HG02763 (cell line): ENCODE data around the gene RNF14.

Experiments used
- ATAC-seq: cut with Tn5 transposase; IDR thresholded peaks from one replicate; pipeline ENCODE4 v1.9.1; 2021; ENCODE audit warnings: mild to moderate bottlenecking, moderate library complexity; ENCODE audit not compliant: unreplicated experiment

The RNF14 gene

DNA sequence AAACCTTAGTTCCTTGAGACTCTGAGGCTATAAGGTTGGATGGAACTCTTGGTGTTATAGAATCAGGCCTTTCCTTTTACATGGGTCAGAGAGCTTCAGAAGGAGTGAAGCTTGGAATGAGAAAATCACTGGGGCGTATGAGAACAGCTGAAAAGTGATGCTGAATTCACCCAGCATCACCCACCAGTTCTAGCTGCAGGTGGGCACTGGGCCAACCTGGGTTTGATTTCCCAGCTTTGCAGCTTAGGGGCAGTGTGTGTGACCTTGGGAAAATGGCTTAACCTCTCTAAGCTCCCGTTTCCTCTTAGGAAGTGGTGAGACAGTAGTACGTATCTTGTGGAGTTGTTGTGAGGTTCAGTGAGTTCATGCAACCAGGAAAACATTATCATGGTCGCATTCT lies 21.6 kb upstream of the RNF14 start:
- no peak for ATAC-seq

DNA sequence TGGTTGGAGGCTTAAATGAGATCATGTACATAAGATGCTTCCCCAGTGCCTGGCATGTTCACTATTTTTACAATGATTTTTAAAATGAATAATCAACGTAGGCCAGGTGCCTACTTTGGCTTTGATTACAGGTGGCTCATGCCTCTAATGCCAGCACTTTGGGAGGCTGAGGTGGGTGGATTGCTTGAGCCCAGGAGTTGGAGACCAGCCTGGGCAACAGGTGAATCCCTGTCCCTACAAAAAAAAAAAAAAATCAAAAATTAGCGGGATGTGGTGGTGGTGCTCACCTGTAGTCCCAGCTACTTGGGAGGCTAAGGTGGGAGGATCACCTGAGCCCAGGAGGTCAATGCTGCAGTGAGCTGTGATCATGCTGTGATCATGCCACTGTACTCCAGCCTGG lies 20.1 kb upstream of the RNF14 start:
- ATAC-seq = no peak

DNA sequence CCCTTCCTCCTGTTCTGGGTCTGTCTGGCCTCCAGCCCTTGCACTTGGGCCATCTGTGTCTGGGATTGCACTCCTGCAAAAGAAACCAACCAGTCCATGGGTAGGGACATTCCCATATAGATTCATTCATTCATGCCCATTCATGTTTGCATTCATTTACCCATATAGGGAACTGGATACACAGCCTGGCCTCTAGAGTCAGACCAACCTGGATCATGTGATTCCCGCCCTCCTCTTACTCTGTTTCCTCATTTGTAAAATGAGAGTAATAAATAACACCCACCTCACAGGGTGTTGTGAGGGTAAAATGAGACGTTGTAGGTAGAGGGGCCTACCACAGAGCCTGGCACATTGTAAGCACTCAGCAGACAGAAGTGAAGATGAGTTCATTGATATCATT lies 19.4 kb upstream of the RNF14 start:
- ATAC-seq = no peak

DNA sequence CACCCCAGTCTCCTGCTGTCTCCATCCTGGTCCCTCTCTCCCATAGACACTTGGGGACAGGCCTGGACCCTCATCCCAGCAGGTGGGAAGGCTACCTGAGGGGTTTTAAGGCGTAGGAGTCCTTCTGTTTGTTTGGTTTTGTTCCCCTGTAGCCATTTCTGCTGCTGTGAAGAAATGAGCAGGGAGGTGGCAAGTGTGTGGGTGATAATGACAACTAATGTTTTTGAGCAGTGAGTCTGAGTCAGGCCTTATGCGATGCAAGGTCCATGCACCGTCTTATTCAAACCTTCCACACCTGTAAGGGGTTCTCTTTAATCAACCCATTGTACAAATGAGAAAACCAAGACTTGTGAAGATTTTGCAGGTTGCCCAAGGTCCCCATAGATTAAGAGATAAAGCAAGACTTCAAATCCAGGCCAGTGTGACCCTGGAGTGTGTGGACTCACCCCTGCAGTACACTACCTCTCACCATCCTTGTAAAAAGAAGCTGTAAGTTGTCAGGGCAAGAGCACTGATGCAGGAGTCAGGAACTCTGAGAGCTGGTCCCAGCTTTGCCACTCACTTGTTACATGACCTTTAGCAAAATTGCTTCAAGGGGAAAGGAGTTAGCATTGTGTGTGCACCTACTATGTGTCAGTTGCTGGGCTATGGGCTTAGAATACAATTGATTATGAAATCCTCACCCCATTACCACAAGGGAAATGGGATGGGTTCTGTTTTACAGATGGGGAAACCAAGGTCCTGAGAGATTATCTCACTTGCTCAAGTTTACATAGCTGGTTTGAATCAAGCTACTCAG lies 18.5 kb upstream of the RNF14 start:
- ATAC-seq = no peak

- ATAC-seq = peak; percentile 82
Measured at GRCh38 chr5:141951332-141951781, 17.5 kb upstream of the RNF14 start.

DNA sequence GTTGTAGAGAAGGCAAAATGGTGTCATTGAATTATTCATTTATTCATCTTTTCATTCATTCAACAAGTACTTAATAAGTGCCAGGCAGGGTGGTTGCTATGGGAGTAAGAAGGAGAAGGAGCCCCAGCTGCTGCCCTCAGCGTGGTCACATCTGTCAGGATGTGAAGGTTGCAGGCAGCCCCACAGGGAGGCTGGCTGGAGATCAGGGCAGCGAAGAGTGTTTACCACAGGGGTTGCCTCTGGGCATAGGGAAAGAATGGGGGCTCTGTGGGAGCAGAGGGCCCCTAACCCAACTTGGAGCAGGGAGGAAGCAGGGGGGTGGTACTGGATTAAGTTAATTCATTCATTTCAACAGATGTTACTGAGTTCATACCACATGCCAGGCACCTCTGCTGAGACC lies 16.9 kb upstream of the RNF14 start:
- no peak for ATAC-seq

GRCh38 chr5:141954194-141954593 lies 14.7 kb upstream of the RNF14 start:
- ATAC-seq = no peak

GRCh38 chr5:141957367-141957996 lies 11.4 kb upstream of the RNF14 start:
- no peak for ATAC-seq

- no peak for ATAC-seq
Measured at GRCh38 chr5:141958113-141958512, 10.8 kb upstream of the RNF14 start, which contains the start of gene PCDH12. TSS of gene PCDH12 (minus strand) at chr5:141958202. CDS start at chr5:141957851, 351 bp downstream.

DNA sequence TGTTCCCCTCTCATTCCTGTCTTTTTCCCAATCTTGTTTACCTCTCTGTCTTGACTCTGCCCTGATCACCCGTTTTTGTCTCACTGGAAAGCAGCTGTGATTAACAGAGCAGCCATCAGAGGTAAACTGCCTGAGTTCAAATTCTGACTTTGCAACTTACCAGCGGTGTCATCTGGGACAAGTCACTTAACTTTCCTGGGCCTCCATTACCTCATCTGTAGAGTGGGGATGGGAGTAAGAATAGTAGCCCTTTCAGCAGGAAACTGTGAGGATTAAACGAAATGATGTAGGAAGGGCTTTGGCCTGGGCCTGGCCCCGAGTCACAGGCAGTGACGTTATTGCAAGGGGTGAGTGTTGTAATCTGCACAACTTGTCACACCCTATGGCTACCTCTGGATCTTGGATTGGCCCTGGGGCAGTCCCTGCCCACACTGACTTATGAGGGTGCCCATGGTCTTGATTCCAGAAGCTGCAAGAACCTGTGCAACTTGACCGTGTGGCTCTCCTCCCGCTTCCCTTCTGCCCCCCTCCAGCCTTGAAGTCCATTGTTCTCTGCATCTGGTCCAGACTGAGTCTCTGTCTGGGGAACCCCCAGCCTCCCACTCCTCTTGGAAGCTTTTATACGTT lies 10.2 kb upstream of the RNF14 start:
- no peak for ATAC-seq

DNA sequence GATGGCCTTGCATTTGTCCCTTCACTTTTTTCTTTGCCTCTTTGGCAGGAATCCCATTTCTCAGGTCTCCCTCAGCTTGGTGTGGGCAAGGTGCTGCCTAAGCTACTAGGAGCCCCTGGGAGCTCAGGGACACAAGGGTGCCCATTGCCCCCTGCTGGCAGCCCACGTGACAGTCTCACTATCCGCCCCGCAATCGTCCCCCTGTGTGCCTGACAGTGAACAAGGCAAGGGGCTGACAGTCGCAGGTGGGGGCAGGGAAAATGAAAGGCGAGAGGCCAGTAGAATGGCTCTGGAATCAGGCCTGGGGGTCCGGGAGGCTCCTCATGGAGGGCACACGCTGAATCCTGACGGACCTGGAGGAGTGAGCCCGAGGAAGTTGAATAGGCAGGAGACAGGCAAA lies 8.9 kb upstream of the RNF14 start:
- no peak for ATAC-seq

DNA sequence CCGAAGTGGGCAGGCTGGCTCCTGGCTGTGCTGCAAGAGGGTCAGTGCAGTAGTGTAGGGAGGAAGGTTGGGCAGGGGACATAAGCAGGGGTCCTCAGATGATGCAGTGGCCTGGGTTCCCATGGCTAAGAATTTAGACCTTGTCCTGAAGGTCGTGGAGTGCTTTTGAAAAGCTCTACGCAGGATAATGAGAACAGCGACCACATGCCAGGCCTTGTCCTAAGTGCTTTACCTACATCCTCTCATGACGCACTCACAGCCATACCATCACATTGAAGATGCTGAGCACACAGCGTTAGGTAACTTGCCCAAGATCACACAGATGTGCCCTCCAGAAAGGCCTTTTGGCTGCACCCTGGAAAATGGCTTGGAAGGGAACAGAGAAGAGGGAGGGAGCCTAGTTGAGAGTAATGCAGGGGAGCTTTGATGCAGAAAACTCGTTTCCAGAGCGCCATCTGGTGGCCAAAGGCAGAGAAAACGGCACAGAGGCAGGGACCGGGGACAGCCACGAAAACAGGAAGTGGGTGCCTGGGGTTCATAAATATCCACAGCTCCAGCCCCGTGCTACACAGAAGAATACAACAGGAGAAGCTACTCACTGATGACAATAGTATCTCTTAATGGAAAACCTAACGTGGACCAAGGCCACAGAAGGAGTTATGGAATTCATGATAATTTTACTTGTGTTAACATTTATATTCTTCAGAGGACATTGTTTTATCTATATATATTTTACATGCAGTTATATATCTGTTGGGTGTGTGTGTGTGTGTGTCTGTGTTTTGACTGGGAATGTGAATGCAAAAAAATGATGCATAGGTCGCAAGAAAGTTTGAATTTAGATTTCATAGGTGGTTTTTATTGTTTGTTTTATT lies 8.2 kb upstream of the RNF14 start:
- peak; percentile 96 for ATAC-seq

DNA sequence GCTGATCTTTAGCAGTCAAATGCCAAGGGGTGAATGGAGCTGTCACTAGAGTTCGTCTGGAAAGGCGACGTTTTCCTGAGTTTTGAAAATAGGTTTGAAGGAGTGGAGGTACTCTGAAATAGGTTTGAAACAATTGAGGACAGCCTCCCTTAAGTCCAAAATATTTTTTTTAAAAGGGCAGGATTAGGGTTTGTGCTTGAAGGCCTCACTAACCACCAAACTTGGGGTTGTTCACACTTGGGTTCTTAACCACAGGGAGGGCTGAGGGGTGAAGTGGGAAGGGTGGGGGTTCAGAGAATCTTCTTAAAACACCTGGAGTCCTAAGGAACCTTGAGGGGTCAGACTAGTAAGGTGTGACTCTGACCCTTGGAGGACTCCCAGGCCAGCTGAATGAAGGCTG lies 7.4 kb upstream of the RNF14 start:
- ATAC-seq = no peak

DNA sequence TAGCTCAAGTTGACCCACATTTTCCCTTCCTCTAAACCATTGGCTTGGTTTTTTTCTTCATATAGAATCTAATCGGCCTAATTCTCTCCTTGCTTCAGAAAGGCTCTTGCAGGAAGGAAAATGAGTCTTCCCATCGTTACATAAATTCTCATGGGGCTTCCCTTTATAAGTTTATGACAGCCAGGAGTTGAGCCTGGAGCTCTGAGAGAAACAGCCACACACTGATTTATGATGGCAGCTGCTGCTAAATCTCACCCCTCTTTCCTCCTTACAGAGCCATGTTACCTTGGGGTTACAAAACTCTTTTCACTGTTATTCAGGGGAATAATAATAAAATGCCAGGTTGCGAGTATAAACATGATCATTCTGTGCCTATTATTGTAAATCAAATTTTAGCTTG lies 5.2 kb upstream of the RNF14 start:
- ATAC-seq = no peak

DNA sequence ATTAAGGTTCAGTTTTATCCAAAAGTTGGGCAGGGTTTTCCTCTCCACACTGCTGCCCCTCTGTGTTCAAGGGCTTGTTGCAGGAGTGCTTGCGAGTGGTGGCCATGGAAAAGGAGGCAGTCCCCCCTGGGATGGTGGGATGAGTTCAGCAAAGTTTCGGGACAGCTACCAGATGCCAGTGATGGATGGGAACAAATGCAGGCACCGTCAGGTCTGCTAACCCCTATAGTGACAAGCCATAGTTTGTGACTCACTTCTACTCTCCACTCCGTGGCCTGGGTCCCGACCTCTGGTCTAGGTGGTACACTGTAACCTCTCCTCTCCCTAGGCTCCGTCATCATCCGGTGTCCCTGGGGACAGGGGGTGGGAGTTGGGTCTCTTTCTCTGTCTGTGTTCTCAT lies 3.8 kb upstream of the RNF14 start:
- ATAC-seq = no peak

DNA sequence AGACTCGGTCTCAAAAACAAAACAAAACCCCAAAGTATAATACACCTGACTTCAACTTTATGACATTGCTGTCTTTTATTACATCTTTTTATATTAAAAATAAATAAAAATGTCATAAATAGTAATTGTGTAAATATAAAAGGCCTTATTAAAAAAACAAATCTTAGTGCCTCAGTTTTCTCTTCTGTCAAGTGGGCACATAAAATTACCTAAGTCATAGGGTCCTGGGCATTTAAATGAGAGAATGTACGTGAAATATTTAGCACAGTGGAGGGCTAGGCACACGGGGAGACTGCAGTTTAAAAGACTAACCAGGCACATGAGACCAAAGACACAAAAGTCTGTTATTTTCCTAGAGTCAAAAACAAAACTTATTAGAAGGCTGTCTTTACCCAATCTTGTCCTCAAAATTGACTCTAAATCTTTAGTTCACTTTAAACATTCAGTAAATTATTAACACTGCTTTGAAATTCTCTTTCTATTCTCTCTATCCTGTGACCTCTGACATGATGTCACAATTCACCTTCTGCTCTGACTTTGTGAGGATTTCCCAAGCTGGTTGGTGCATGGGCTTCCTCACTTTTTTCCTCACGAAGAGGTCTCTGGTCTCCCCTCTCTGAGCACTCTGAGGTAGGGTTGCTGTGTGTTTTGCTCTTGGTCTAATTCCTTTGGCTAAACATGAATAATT lies 2.5 kb upstream of the RNF14 start:
- ATAC-seq = no peak

DNA sequence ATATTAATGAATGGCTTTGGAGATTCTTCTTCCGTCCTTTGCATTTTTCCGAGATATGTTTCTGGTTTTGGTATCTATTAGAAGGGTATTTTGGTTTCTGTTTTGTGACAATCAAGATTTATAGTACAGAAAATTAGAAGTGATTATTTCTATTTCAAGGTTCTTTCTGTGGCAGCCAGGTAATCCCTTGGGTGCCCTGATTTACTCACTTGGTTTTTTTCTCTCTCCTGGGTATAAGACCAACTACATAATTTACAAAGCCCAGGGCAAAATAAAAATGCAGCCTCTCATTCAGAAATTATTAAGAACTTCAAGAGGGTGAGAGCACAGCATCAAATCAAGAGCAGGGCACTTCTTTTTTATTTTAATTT lies 2.0 kb upstream of the RNF14 start:
- no peak for ATAC-seq

- peak; percentile 51 for ATAC-seq
Measured at GRCh38 chr5:141969783-141970771, 1.2 kb downstream of the RNF14 start.

GRCh38 chr5:141973871-141974595 lies 5.1 kb downstream of the RNF14 start:
- ATAC-seq = no peak
